Ishikawa (cell line): ENCODE results near the gene APOLD1.

Source experiments
- CEBPB ChIP-seq: IDR thresholded peaks from 2 replicates; pipeline ENCODE4 v1.6.1; 2012
- MAX ChIP-seq: IDR thresholded peaks from 2 replicates; pipeline ENCODE4 v1.6.1; 2012
- REST ChIP-seq: IDR thresholded peaks from 2 replicates; pipeline ENCODE4 v1.6.1; 2012; ENCODE audit warnings: low read depth, mild to moderate bottlenecking
- YY1 ChIP-seq: IDR thresholded peaks from 2 replicates; pipeline ENCODE4 v1.6.1; 2012; ENCODE audit warnings: low read depth
- ZBTB7A ChIP-seq: IDR thresholded peaks from 2 replicates; pipeline ENCODE4 v1.6.1; 2012; ENCODE audit warnings: low read depth

GRCh38 chr12:12837025-12837812 is 51.8 kb downstream of the APOLD1 start:
- TF ChIP-seq CEBPB: no peak
- TF ChIP-seq ZBTB7A: peak; percentile 45; the same call in 1 of the 2 replicates
- no peak for TF ChIP-seq YY1
- no peak for TF ChIP-seq MAX
- TF ChIP-seq REST: no peak
